Activated T-helper 17 cell treated with anti-CD3 and anti-CD28 coated beads, Interleukin-2, amount 50 U/mL, for 72 hours (primary cell): ENCODE results near the gene MEIS3. TPM values are rescaled to one million over a fixed set of nuclear protein-coding genes. Genes with fewer than 3 reads are reported as not detected.

Experiments used
- ATAC-seq: fragments of 150-1000 bp; cut with Tn5 transposase; replicated peaks from 2 replicates; pipeline ENCODE4 v1.10.0; 2021; ENCODE audit warnings: mild to moderate bottlenecking, moderate library complexity
- H3K27ac Mint-ChIP-seq: one replicate; pipeline ENCODE4 v1.8.0; 2022; ENCODE audit warnings: mixed read lengths
- H3K27me3 Mint-ChIP-seq: one replicate; pipeline ENCODE4 v1.8.0; 2022; ENCODE audit warnings: mixed read lengths
- H3K36me3 Mint-ChIP-seq: one replicate; pipeline ENCODE4 v1.8.0; 2022; ENCODE audit warnings: low read depth, mild to moderate bottlenecking, mixed read lengths
- H3K4me1 Mint-ChIP-seq: one replicate; pipeline ENCODE4 v1.8.0; 2022; ENCODE audit warnings: mixed read lengths
- H3K4me3 Mint-ChIP-seq: one replicate; pipeline ENCODE4 v1.8.0; 2022; ENCODE audit warnings: mild to moderate bottlenecking, mixed read lengths
- H3K9me3 Mint-ChIP-seq: one replicate; pipeline ENCODE4 v1.8.0; 2022; ENCODE audit warnings: mixed read lengths
- total RNA-seq, 2 donors: library from RNA; stranded (reverse); gene quantifications; one replicate each; pipeline ENCODE4 v1.2.3, GENCODE V29; 2022

MEIS3 gene
- total RNA-seq, 2 donors from 2014 or later = 0.39 TPM; not detected in 1

DNA sequence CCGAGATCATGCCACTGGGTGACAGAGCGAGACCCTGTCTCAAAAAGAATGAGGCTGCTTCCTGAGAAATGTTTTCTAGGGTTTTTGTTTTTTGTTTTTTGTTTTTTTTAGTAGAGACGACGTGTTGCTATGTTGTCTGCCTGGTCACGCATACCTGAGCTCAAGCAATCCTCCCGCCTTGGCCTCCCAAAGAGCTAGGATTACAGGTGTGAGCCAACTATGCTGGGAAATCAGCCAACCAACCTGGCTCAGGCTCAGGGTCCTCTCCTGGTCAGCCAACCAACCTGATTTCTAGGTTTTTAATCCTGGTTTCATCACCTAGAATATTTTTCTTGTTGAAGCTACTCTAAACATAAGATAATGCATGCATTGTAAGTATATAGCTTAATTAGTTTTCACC lies 62.4 kb downstream of the MEIS3 start:
- Mint-ChIP-seq H3K36me3 (peaks cover 100% of the 10 kb centered on the region), H3K4me3 (no peak overlapping the region), H3K4me1 (peaks cover 6% of the 10 kb centered on the region), H3K9me3 (no peaks in the 10 kb centered on the region), H3K27ac (no peak overlapping the region), H3K27me3 (no peaks in the 10 kb centered on the region)
- no peak for ATAC-seq

- Mint-ChIP-seq H3K27ac (no peak overlapping the region), H3K27me3 (no peaks in the 10 kb centered on the region), H3K4me3 (no peak overlapping the region), H3K36me3 (peaks cover 88% of the 10 kb centered on the region), H3K9me3 (peaks cover 4% of the 10 kb centered on the region), H3K4me1 (peaks cover 24% of the 10 kb centered on the region)
- no peak for ATAC-seq
Measured at GRCh38 chr19:47353307-47353712, 66.0 kb downstream of the MEIS3 start.

Other genes starting within 250 kb of the MEIS3 start
- gene BBC3, start 188.3 kb downstream of the MEIS3 start, total RNA-seq = 10 to 100 TPM; 18.7 to 41.9 TPM
- gene CCDC9, start 163.0 kb downstream of the MEIS3 start, total RNA-seq = 10 to 100 TPM; 38.9 to 44.6 TPM
- gene INAFM1, start 144.6 kb downstream of the MEIS3 start, total RNA-seq = 10 to 100 TPM; 12.9 to 21.6 TPM
- 1 to 10 TPM in 1 of 2 donors, under 1 TPM in 1; 0.85 to 2.4 TPM for gene C5AR1, start 109.7 kb downstream of the MEIS3 start, total RNA-seq
- gene C5AR2, start 87.4 kb downstream of the MEIS3 start, total RNA-seq = under 1 TPM; 0.13 to 0.19 TPM
- gene DHX34, start 70.2 kb downstream of the MEIS3 start, total RNA-seq = 10 to 100 TPM; 16.2 to 19.4 TPM
- gene SLC8A2, start 52.4 kb upstream of the MEIS3 start, total RNA-seq = under 1 TPM; 0.06 to 0.50 TPM
- gene KPTN, start 64.7 kb upstream of the MEIS3 start, total RNA-seq = 10 to 100 TPM; 12.9 to 17.7 TPM
- 10 to 100 TPM; 33.7 to 72.4 TPM for gene NAPA, start 95.5 kb upstream of the MEIS3 start, total RNA-seq
- gene ZNF541, start 153.6 kb upstream of the MEIS3 start, total RNA-seq = under 1 TPM; 0.04 to 0.98 TPM
- gene BICRA, start 189.6 kb upstream of the MEIS3 start, total RNA-seq = 10 to 100 TPM; 10.3 to 12.2 TPM